Measurements from ENCODE around the gene ZNF236. TPM values are rescaled to one million over a fixed set of nuclear protein-coding genes. Genes with fewer than 3 reads are reported as not detected.
"Not testable (repeated sequence)": the region's sequence is repeated elsewhere in the genome, so short reads cannot be mapped to it uniquely, and the experiment has no call there.

Gene ZNF236
- 37.9 TPM for total RNA-seq

GRCh38 chr18:76822506-76823160 lies at the start of gene ZNF236:
TSS of gene ZNF236 (plus strand) at chr18:76822557. CDS start at chr18:76822608, 51 bp downstream.
- DNase-seq (ENCODE audit: low spot score) (peak; percentile 86), ATAC-seq (peak; percentile 78)
- intact Hi-C loops (cut with DNase I) = no loop called here

GRCh38 chr18:76772665-76773064 lies 49.7 kb upstream of the ZNF236 start:
- no peak for ATAC-seq
- intact Hi-C loops (cut with DNase I) = no loop called here
- no peak for DNase-seq (ENCODE audit: low spot score)

- ATAC-seq; DNase-seq (ENCODE audit: low spot score); intact Hi-C loops (cut with DNase I): not testable (repeated sequence)
These were observed 45.3 kb upstream of the ZNF236 start for GRCh38 chr18:76777036-76777435.

- DNase-seq (ENCODE audit: low spot score) (no peak), ATAC-seq (no peak)
- intact Hi-C loops (cut with DNase I) = no loop called here
These were observed 38.4 kb upstream of the ZNF236 start for GRCh38 chr18:76783786-76784484.

- DNase-seq (ENCODE audit: low spot score) (no peak), ATAC-seq (no peak)
- intact Hi-C loops (cut with DNase I) = no loop called here
These were observed 36.5 kb upstream of the ZNF236 start for GRCh38 chr18:76785872-76786271.

GRCh38 chr18:76788571-76789317 lies 33.6 kb upstream of the ZNF236 start:
- intact Hi-C loops (cut with DNase I) = no loop called here
- ATAC-seq (no peak), DNase-seq (ENCODE audit: low spot score) (no peak)

- DNase-seq (ENCODE audit: low spot score) = no peak
- intact Hi-C loops (cut with DNase I) = no loop called here
- no peak for ATAC-seq
These were observed 31.3 kb upstream of the ZNF236 start for GRCh38 chr18:76791106-76791505.

GRCh38 chr18:76791642-76792041 lies 30.7 kb upstream of the ZNF236 start:
- intact Hi-C loops (cut with DNase I) = no loop called here
- no peak for ATAC-seq
- DNase-seq (ENCODE audit: low spot score) = no peak

GRCh38 chr18:76794326-76794725 lies 28.0 kb upstream of the ZNF236 start:
- no peak for DNase-seq (ENCODE audit: low spot score)
- ATAC-seq = no peak
- intact Hi-C loops (cut with DNase I) = no loop called here

- DNase-seq (ENCODE audit: low spot score) (peak; percentile 82), ATAC-seq (peak; percentile 93)
- intact Hi-C loops (cut with DNase I) = no loop called here
These were observed 20.5 kb upstream of the ZNF236 start for GRCh38 chr18:76801567-76802505.

- ATAC-seq = no peak
- no peak for DNase-seq (ENCODE audit: low spot score)
- intact Hi-C loops (cut with DNase I) = no loop called here
These were observed 18.9 kb upstream of the ZNF236 start for GRCh38 chr18:76803413-76803812.

GRCh38 chr18:76803814-76804213 lies 18.5 kb upstream of the ZNF236 start:
- ATAC-seq (peak; percentile 74), DNase-seq (ENCODE audit: low spot score) (peak; percentile 85)
- intact Hi-C loops (cut with DNase I) = no loop called here

GRCh38 chr18:76805221-76805620 lies 17.1 kb upstream of the ZNF236 start:
- intact Hi-C loops (cut with DNase I) = no loop called here
- DNase-seq (ENCODE audit: low spot score) (no peak), ATAC-seq (no peak)

- DNase-seq (ENCODE audit: low spot score) (no peak), ATAC-seq (no peak)
- intact Hi-C loops (cut with DNase I) = no loop called here
These were observed 16.1 kb upstream of the ZNF236 start for GRCh38 chr18:76806301-76806700.

- intact Hi-C loops (cut with DNase I) = no loop called here
- DNase-seq (ENCODE audit: low spot score) (no peak), ATAC-seq (no peak)
These were observed 13.8 kb upstream of the ZNF236 start for GRCh38 chr18:76808561-76808960.

- ATAC-seq; intact Hi-C loops (cut with DNase I): not testable (repeated sequence)
These were observed 10.8 kb upstream of the ZNF236 start for GRCh38 chr18:76811530-76811929.

GRCh38 chr18:76814256-76814655 lies 8.1 kb upstream of the ZNF236 start:
- DNase-seq (ENCODE audit: low spot score) = no peak
- intact Hi-C loops (cut with DNase I) = no loop called here
- no peak for ATAC-seq

More at GRCh38 chr18:76811530-76811929, 10.8 kb upstream of the ZNF236 start:
- not testable (repeated sequence) for DNase-seq (ENCODE audit: low spot score)

- ATAC-seq (no peak), DNase-seq (ENCODE audit: low spot score) (no peak)
- intact Hi-C loops (cut with DNase I) = no loop called here
These were observed 6.2 kb upstream of the ZNF236 start for GRCh38 chr18:76816127-76816526.

Data from sciatic nerve (tissue), 2 donors.